HL-60 (cell line): Measurements from ENCODE around the gene OIP5.

Source experiments
- GABPA ChIP-seq: IDR thresholded peaks from 2 replicates; pipeline ENCODE4 v1.6.1; 2012; ENCODE audit warnings: low read depth
- POLR2AphosphoS5 ChIP-seq: IDR thresholded peaks from 2 replicates; pipeline ENCODE4 v1.6.1; 2012; ENCODE audit warnings: low read depth
- SPI1 ChIP-seq: IDR thresholded peaks from 2 replicates; pipeline ENCODE4 v1.6.1; 2012; ENCODE audit warnings: low read depth, mild to moderate bottlenecking, borderline replicate concordance
- TF ChIP-seq, protein P1 (sequence below): IDR thresholded peaks from one replicate; pipeline ENCODE4 v1.5.1; 2011; ENCODE audit warnings: low read length, control low read depth, inconsistent platforms; ENCODE audit not compliant: insufficient read depth
- TF ChIP-seq, protein P2 (sequence below): IDR thresholded peaks from 2 replicates; pipeline ENCODE4 v1.6.1; 2012; ENCODE audit warnings: low read depth; ENCODE audit not compliant: insufficient replicate concordance

DNA sequence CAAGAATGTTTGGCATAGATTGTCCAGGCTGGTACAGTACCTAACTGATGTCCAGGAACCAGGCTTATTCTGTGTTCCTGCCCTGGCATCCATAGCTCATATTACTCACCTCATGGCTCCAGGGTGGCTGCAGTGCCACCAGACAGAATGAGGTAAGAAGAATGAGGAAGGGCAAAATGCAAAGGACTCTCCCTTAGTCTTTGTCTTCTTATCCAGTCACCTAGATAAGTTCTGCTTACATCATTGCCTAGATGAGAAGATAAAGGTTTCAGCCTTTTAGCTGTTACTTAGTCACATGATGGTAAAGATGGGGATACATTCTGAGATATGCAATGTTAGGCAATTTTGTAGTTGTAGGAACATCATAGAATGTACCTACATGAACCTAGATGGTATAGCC lies 55.6 kb downstream of the OIP5 start:
- TF ChIP-seq POLR2AphosphoS5 = no peak
- TF ChIP-seq, protein P1, sequence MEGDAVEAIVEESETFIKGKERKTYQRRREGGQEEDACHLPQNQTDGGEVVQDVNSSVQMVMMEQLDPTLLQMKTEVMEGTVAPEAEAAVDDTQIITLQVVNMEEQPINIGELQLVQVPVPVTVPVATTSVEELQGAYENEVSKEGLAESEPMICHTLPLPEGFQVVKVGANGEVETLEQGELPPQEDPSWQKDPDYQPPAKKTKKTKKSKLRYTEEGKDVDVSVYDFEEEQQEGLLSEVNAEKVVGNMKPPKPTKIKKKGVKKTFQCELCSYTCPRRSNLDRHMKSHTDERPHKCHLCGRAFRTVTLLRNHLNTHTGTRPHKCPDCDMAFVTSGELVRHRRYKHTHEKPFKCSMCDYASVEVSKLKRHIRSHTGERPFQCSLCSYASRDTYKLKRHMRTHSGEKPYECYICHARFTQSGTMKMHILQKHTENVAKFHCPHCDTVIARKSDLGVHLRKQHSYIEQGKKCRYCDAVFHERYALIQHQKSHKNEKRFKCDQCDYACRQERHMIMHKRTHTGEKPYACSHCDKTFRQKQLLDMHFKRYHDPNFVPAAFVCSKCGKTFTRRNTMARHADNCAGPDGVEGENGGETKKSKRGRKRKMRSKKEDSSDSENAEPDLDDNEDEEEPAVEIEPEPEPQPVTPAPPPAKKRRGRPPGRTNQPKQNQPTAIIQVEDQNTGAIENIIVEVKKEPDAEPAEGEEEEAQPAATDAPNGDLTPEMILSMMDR = no peak
- TF ChIP-seq GABPA = no peak
- TF ChIP-seq, protein P2, sequence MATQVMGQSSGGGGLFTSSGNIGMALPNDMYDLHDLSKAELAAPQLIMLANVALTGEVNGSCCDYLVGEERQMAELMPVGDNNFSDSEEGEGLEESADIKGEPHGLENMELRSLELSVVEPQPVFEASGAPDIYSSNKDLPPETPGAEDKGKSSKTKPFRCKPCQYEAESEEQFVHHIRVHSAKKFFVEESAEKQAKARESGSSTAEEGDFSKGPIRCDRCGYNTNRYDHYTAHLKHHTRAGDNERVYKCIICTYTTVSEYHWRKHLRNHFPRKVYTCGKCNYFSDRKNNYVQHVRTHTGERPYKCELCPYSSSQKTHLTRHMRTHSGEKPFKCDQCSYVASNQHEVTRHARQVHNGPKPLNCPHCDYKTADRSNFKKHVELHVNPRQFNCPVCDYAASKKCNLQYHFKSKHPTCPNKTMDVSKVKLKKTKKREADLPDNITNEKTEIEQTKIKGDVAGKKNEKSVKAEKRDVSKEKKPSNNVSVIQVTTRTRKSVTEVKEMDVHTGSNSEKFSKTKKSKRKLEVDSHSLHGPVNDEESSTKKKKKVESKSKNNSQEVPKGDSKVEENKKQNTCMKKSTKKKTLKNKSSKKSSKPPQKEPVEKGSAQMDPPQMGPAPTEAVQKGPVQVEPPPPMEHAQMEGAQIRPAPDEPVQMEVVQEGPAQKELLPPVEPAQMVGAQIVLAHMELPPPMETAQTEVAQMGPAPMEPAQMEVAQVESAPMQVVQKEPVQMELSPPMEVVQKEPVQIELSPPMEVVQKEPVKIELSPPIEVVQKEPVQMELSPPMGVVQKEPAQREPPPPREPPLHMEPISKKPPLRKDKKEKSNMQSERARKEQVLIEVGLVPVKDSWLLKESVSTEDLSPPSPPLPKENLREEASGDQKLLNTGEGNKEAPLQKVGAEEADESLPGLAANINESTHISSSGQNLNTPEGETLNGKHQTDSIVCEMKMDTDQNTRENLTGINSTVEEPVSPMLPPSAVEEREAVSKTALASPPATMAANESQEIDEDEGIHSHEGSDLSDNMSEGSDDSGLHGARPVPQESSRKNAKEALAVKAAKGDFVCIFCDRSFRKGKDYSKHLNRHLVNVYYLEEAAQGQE = no peak
- peak; percentile 68; the same call in 1 of the 2 replicates for TF ChIP-seq SPI1
